Kidney (tissue), 14 donors: ENCODE data around the gene PIM3. TPM values are rescaled to one million over a fixed set of nuclear protein-coding genes. Genes with fewer than 3 reads are reported as not detected.

ENCODE experiments used
- DNase-seq, 5 donors: peaks; one replicate each; pipeline ENCODE4 v3.0.0-alpha.2; 2013 to 2020
- FAIRE-seq: peaks from 2 replicates; lab custom pipeline; 2012; peaks lifted over from hg19 to GRCh38; lab: Jason Lieb, UNC
- H3K27ac ChIP-seq, 2 donors: one replicate each; pipeline ENCODE4 v1.7.0; 2013; ENCODE audit warnings: low read depth in 2 of 2, low read length in 2 of 2, inconsistent platforms in 1 of 2
- H3K27me3 ChIP-seq: one replicate; pipeline ENCODE4 v1.7.1; 2013; ENCODE audit warnings: low read length, inconsistent platforms; ENCODE audit not compliant: control insufficient read depth, insufficient read depth
- H3K36me3 ChIP-seq, 3 donors: one replicate each; pipeline versions ENCODE4 v1.7.0 to v1.7.1; 2013; ENCODE audit warnings: low read length in 3 of 3, control low read depth in 1 of 3, inconsistent platforms in 1 of 3; ENCODE audit not compliant: insufficient read depth in 3 of 3, control insufficient read depth in 2 of 3
- H3K4me1 ChIP-seq, 3 donors: one replicate each; pipeline versions ENCODE4 v1.7.0 to v1.7.1; 2013; ENCODE audit warnings: low read length in 3 of 3, inconsistent platforms in 1 of 3, low read depth in 1 of 3; ENCODE audit not compliant: control insufficient read depth in 2 of 3, insufficient read depth in 2 of 3
- H3K4me3 ChIP-seq, 3 donors: one replicate each; pipeline versions ENCODE4 v1.7.0 to v1.8.1; 2013; ENCODE audit warnings: low read length in 3 of 3, control low read depth in 1 of 3, inconsistent platforms in 1 of 3
- H3K9ac ChIP-seq, 3 donors: one replicate each; pipeline versions ENCODE4 v1.7.0 to v1.7.1; 2013; ENCODE audit warnings: low read length in 3 of 3, control low read depth in 1 of 3, inconsistent platforms in 1 of 3
- H3K9me3 ChIP-seq, 3 donors: one replicate each; pipeline versions ENCODE4 v1.7.0 to v1.7.1; 2013; ENCODE audit warnings: low read length in 3 of 3, control low read depth in 1 of 3, inconsistent platforms in 1 of 3; ENCODE audit not compliant: control insufficient read depth in 2 of 3, insufficient read depth in 1 of 3
- CTCF ChIP-seq: IDR thresholded peaks from 3 replicates; pipeline ENCODE4 v1.5.1; 2012; ENCODE audit warnings: mild to moderate bottlenecking, moderate library complexity, borderline replicate concordance; ENCODE audit not compliant: insufficient read depth; ENCODE audit errors: extremely low read depth
- intact Hi-C: fragments of 100-400 bp; cut with DNase I; formaldehyde crosslinking; loops from one replicate; pipeline ENCODE4 v1.11.1; 2022
- polyA plus RNA-seq: library from polyadenylated mRNA; stranded (reverse); fragments of 350-450 nt; fragmentation: Illumina TruSeq; extraction: RNeasy Lipid Tissue Mini Kit (QIAGEN cat#74804); gene quantifications from one replicate; pipeline ENCODE4 v1.2.3, GENCODE V29; 2014; ENCODE audit warnings: low read depth, low replicate concordance; ENCODE audit not compliant: insufficient read depth
- total RNA-seq: library from RNA; stranded (reverse); fragmentation: NEBNext Ultra II Directional; extraction: Animal tissue kit (Norgen Biotek cat#: 25700); gene quantifications from one replicate; pipeline ENCODE4 v1.2.1, GENCODE V29; 2021
- donor health status: control.
- donor health status: control.
- donor health status: control.
- donor health status: control.
- donor health status: control.
- donor health status: DM: yes; HTN: yes; CAD: no.
- donor health status: Normal renal cell carcinoma (clear cell type).

Gene PIM3
- total and polyA plus RNA-seq, 2 donors from 2014 or later = 96.5 to 107 TPM

GRCh38 chr22:49961601-49962011, 1.0 kb downstream of the PIM3 start:
- DNase-seq = peak in 1 of 5 donors; percentile 84
- FAIRE-seq = no peak
- no peak for TF ChIP-seq CTCF
- Histone ChIP-seq H3K4me3 (peak overlapping the region; percentile 62 to 91 (median 81)), H3K27me3 (no peaks in the 10 kb centered on the region), H3K27ac (peak overlapping the region; percentile 97), H3K4me1 (peaks cover 0 to 44% (median 29%) of the 10 kb centered on the region in 3 donors), H3K36me3 (peaks cover 0 to 24% (median 7%) of the 10 kb centered on the region in 3 donors), H3K9me3 (no peaks in the 10 kb centered on the region), H3K9ac (peak overlapping the region; percentile 22 to 84 (median 71))
- intact Hi-C loops = no loop called here

GRCh38 chr22:49962012-49962750, 1.6 kb downstream of the PIM3 start:
- no peak for TF ChIP-seq CTCF

GRCh38 chr22:49962751-49963646, 2.4 kb downstream of the PIM3 start:
- peaks cover 0 to 57% (median 41%) of the 10 kb centered on the region in 3 donors for H3K4me1 ChIP-seq
- H3K9ac ChIP-seq = peak overlapping the region in 2 of 3 donors; percentile 84 to 97
- intact Hi-C loops = no loop called here
- H3K27me3 ChIP-seq = no peaks in the 10 kb centered on the region
- H3K4me3 ChIP-seq = peak overlapping the region; percentile 11 to 84 (median 80)
- peaks cover 0 to 24% (median 7%) of the 10 kb centered on the region in 3 donors for H3K36me3 ChIP-seq
- peak in 3 of 5 donors; percentile 47 to 83 (median 83) for DNase-seq
- TF ChIP-seq CTCF = no peak
- FAIRE-seq = no peak
- no peaks in the 10 kb centered on the region for H3K9me3 ChIP-seq
- H3K27ac ChIP-seq = peak overlapping the region; percentile 97

More at GRCh38 chr22:49962012-49962750, 1.6 kb downstream of the PIM3 start:
- peak overlapping the region; percentile 97 for H3K27ac ChIP-seq
- DNase-seq (peak; percentile 93 to 96 (median 96)), FAIRE-seq (no peak)
- H3K9me3 ChIP-seq = no peaks in the 10 kb centered on the region
- peak overlapping the region in 2 of 3 donors; percentile 84 to 97 for H3K9ac ChIP-seq
- H3K4me3 ChIP-seq = peak overlapping the region; percentile 62 to 91 (median 84)
- intact Hi-C loops = no loop called here
- H3K27me3 ChIP-seq = no peaks in the 10 kb centered on the region
- H3K4me1 ChIP-seq = peaks cover 0 to 49% (median 35%) of the 10 kb centered on the region in 3 donors
- H3K36me3 ChIP-seq = peaks cover 0 to 24% (median 7%) of the 10 kb centered on the region in 3 donors
